SK-N-SH treated with all-trans-retinoic acid at 6 μM for 48 hours (cell line): Measurements from ENCODE around the gene SLC25A47.

Experiments used
- ATAC-seq: fragments of 200-7000 bp; cut with Tn5 transposase; 3 replicates; pipeline ENCODE4 v1.9.1; 2020; ENCODE audit warnings: mild to moderate bottlenecking, moderate library complexity
- ARNTL ChIP-seq: fragments of 450-650 bp; formaldehyde crosslinking; IDR thresholded peaks from 2 replicates; pipeline ENCODE4 v1.5.0; 2020; ENCODE audit warnings: low read depth, mild to moderate bottlenecking, moderate library complexity, borderline replicate concordance
- BACH2 ChIP-seq: fragments of 250-450 bp; sonication (Bioruptor Pico); IDR thresholded peaks from 2 replicates; pipeline ENCODE4 v1.9.0; 2021; ENCODE audit warnings: mild to moderate bottlenecking, borderline replicate concordance
- CSDC2 ChIP-seq: fragments of 250-450 bp; sonication (Bioruptor Pico); IDR thresholded peaks from 2 replicates; pipeline ENCODE4 v1.5.0; 2020; ENCODE audit warnings: mild to moderate bottlenecking, moderate library complexity
- GLIS3 ChIP-seq: fragments of 250-450 bp; sonication (Bioruptor Pico); IDR thresholded peaks from 2 replicates; pipeline ENCODE4 v1.5.0; 2020; ENCODE audit warnings: mild to moderate bottlenecking, moderate library complexity
- ISL1 ChIP-seq: fragments of 250-450 bp; sonication (Bioruptor Pico); IDR thresholded peaks from 2 replicates; pipeline ENCODE4 v2.1.2; 2022; ENCODE audit warnings: mild to moderate bottlenecking, moderate library complexity
- OSR1 ChIP-seq: fragments of 250-450 bp; sonication (Bioruptor Pico); IDR thresholded peaks from 2 replicates; pipeline ENCODE4 v1.8.0; 2022; ENCODE audit warnings: moderate library complexity, mild to moderate bottlenecking, inconsistent platforms
- PPARA ChIP-seq: fragments of 250-450 bp; sonication (Bioruptor Pico); IDR thresholded peaks from 2 replicates; pipeline ENCODE4 v1.5.0; 2020; ENCODE audit warnings: mild to moderate bottlenecking, borderline replicate concordance
- RARB ChIP-seq: fragments of 250-450 bp; sonication (Bioruptor Pico); IDR thresholded peaks from 2 replicates; pipeline ENCODE4 v1.8.0; 2021; ENCODE audit warnings: mild to moderate bottlenecking, moderate library complexity
- SNAI2 ChIP-seq: fragments of 250-450 bp; sonication (Bioruptor Pico); IDR thresholded peaks from 2 replicates; pipeline ENCODE4 v1.5.0; 2020; ENCODE audit warnings: mild to moderate bottlenecking, moderate library complexity
- TCF4 ChIP-seq: fragments of 250-450 bp; sonication (Bioruptor Pico); IDR thresholded peaks from 2 replicates; pipeline ENCODE4 v1.8.0; 2021; ENCODE audit warnings: mild to moderate bottlenecking, moderate library complexity, borderline replicate concordance
- TOX ChIP-seq: fragments of 250-450 bp; sonication (Bioruptor Pico); IDR thresholded peaks from 2 replicates; pipeline ENCODE4 v1.8.0; 2021; ENCODE audit warnings: mild to moderate bottlenecking, moderate library complexity, borderline replicate concordance
- ZC3H10 ChIP-seq: fragments of 250-450 bp; sonication (Bioruptor Pico); IDR thresholded peaks from 2 replicates; pipeline ENCODE4 v1.5.1; 2021; ENCODE audit warnings: mild to moderate bottlenecking, moderate library complexity
- ZFP3 ChIP-seq: fragments of 250-450 bp; sonication (Bioruptor Pico); IDR thresholded peaks from 2 replicates; pipeline ENCODE4 v1.5.0; 2020; ENCODE audit warnings: mild to moderate bottlenecking, moderate library complexity
- ZFP30 ChIP-seq: fragments of 450-650 bp; formaldehyde crosslinking; IDR thresholded peaks from 2 replicates; pipeline ENCODE4 v1.5.0; 2022; ENCODE audit warnings: mild to moderate bottlenecking, moderate library complexity
- ZNF70 ChIP-seq: fragments of 450-650 bp; formaldehyde crosslinking; IDR thresholded peaks from 2 replicates; pipeline ENCODE4 v1.5.0; 2020; ENCODE audit warnings: mild to moderate bottlenecking, moderate library complexity
- ZNF8 ChIP-seq: fragments of 450-650 bp; formaldehyde crosslinking; IDR thresholded peaks from 2 replicates; pipeline ENCODE4 v1.5.0; 2020; ENCODE audit warnings: mild to moderate bottlenecking, moderate library complexity
- TF ChIP-seq, protein P1 (sequence below): fragments of 250-450 bp; sonication (Bioruptor Pico); IDR thresholded peaks from 2 replicates; pipeline ENCODE4 v1.8.0; 2021; ENCODE audit warnings: low read depth, mild to moderate bottlenecking, moderate library complexity, borderline replicate concordance
- TF ChIP-seq, protein P2 (sequence below): fragments of 250-450 bp; sonication (Bioruptor Pico); IDR thresholded peaks from 2 replicates; pipeline ENCODE4 v1.5.1; 2020; ENCODE audit warnings: low read depth, mild to moderate bottlenecking, moderate library complexity
- TF ChIP-seq, protein P3 (sequence below): fragments of 250-450 bp; sonication (Bioruptor Pico); IDR thresholded peaks from 2 replicates; pipeline ENCODE4 v1.5.1; 2021; ENCODE audit warnings: mild to moderate bottlenecking, moderate library complexity

Gene SLC25A47

DNA sequence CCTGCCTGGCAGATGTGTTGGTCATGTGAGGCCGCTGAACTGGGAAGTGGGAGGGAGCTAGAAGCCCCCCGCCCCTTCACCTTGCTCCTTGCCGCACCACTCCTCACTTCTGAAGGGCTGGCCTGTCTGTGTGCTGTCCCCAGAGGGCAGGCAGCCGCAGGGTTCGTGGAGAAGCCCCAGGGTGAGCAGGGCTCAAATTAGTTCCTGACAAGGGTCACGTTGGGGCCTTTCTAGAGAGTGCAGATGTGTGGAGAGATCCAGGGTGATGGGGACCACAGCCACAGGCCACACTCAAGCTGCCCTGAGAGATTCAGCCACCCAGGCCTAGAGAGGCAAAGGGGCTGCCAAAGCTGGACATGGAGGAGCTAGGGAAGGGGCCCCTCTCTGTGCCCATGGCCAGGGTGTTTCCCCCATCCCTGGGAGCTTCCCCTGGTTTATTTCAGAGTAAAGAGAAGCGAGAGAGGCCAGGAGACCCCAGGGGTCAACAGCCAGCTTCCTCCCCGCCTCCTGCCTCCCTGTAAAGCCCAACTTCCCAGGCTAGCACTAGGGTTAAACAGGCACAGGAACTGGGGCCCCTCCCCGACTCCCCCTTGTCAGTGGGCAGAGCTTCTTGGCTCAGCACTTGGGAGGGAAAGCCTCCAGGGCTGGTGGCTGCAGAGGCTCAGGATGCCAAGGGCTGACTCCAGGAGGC lies 33.1 kb upstream of the SLC25A47 start:
- no peak for ATAC-seq
- TF ChIP-seq ISL1 (CRISPR knock-in tag), result no peak
- no peak for TF ChIP-seq SNAI2 (CRISPR knock-in tag)
- TF ChIP-seq ZFP3 (CRISPR knock-in tag), result no peak
- no peak for TF ChIP-seq PPARA (CRISPR knock-in tag)

DNA sequence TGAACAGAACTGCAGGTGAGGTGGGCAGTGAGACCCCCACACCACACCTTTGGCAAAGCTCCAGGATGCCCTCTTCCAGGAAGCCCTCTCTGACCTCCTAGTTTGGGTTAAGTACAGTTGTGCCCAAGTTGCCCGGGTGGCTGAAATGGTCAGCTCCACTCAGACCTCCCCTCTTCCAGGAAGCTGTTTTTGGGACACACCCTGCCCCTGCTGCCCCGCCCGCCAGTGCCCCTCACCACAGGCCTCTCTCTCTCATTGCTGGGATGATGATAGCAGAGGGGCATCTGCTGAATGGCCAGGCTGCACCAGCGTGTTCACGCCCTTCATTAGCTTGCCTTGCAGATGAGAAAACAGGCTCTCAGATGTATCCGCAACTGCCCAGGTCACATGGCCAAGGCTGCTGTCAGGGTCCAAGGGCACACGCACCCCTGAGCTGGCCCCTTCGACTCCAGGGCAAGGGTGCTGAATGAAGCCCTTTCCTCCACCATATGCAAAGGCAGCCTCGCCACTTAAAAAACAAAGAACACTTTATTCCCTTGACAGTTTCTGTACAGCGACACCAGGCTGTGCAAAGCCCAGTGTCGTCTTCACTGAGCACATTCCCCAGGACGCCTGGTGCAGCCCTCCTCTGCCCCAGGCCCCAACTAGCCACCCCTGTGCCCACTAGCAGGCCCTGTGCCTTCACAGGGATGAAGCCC lies 32.4 kb upstream of the SLC25A47 start:
- no peak for ATAC-seq

DNA sequence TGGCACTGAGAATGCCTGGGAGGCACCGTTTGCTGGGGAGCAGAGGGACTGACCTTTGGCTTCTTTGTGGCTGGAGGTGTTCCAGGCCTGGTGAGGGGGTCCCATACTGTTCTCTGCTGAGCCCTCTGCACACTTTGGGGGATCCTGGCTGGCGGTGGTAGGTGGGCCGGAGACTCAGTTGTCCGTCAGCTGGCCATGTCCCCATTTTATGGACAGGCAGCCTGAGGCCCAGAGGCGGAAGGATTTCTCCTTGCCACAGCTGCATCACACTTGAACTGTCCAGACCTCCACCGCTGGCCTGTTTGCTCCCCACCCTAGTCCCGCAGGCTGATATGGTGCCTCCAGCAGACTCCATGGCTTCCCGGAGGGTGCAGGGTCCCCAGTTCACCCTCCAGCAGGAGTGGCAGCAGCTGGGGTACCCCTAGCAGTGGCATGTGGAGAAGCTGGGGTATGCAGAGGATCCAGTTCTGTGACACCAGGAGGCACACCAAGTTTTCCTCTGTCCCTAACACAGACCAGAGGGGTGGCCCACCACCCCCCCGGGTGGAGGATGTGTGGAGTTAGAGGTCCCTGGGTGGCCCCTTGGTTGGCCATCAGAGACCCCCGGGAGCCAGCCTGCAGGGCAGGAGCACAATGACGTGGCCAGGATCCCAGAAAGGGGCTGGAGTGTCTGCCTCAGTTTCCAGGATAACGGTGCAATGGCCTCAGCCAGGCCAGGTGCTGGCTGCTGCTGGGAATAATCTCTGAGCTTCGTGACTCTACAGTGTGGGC lies 31.6 kb upstream of the SLC25A47 start:
- no peak for ATAC-seq
- TF ChIP-seq ZC3H10 (CRISPR knock-in tag) (no peak), BACH2 (CRISPR knock-in tag) (no peak), GLIS3 (CRISPR knock-in tag) (no peak), ZNF8 (CRISPR knock-in tag) (no peak), OSR1 (CRISPR knock-in tag) (no peak), RARB (no peak), ZNF70 (no peak), PPARA (CRISPR knock-in tag) (no peak), ARNTL (no peak), TCF4 (CRISPR knock-in tag) (no peak)
- TF ChIP-seq, protein P1, sequence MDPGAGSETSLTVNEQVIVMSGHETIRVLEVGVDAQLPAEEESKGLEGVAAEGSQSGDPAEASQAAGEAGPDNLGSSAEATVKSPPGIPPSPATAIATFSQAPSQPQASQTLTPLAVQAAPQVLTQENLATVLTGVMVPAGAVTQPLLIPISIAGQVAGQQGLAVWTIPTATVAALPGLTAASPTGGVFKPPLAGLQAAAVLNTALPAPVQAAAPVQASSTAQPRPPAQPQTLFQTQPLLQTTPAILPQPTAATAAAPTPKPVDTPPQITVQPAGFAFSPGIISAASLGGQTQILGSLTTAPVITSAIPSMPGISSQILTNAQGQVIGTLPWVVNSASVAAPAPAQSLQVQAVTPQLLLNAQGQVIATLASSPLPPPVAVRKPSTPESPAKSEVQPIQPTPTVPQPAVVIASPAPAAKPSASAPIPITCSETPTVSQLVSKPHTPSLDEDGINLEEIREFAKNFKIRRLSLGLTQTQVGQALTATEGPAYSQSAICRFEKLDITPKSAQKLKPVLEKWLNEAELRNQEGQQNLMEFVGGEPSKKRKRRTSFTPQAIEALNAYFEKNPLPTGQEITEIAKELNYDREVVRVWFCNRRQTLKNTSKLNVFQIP (CRISPR knock-in tag), result no peak
- TF ChIP-seq, protein P2, sequence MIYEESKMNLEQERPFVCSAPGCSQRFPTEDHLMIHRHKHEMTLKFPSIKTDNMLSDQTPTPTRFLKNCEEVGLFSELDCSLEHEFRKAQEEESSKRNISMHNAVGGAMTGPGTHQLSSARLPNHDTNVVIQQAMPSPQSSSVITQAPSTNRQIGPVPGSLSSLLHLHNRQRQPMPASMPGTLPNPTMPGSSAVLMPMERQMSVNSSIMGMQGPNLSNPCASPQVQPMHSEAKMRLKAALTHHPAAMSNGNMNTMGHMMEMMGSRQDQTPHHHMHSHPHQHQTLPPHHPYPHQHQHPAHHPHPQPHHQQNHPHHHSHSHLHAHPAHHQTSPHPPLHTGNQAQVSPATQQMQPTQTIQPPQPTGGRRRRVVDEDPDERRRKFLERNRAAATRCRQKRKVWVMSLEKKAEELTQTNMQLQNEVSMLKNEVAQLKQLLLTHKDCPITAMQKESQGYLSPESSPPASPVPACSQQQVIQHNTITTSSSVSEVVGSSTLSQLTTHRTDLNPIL (CRISPR knock-in tag), result no peak

More for the DNA sequence above, 32.4 kb upstream of the SLC25A47 start:
- TF ChIP-seq ZNF70 (no peak), PPARA (CRISPR knock-in tag) (no peak), ZFP30 (no peak), RARB (no peak), CSDC2 (CRISPR knock-in tag) (no peak), ISL1 (CRISPR knock-in tag) (no peak), ZFP3 (CRISPR knock-in tag) (no peak), GLIS3 (CRISPR knock-in tag) (no peak), OSR1 (CRISPR knock-in tag) (no peak)
- TF ChIP-seq, protein P3, sequence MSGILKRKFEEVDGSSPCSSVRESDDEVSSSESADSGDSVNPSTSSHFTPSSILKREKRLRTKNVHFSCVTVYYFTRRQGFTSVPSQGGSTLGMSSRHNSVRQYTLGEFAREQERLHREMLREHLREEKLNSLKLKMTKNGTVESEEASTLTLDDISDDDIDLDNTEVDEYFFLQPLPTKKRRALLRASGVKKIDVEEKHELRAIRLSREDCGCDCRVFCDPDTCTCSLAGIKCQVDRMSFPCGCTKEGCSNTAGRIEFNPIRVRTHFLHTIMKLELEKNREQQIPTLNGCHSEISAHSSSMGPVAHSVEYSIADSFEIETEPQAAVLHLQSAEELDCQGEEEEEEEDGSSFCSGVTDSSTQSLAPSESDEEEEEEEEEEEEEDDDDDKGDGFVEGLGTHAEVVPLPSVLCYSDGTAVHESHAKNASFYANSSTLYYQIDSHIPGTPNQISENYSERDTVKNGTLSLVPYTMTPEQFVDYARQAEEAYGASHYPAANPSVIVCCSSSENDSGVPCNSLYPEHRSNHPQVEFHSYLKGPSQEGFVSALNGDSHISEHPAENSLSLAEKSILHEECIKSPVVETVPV, result no peak
- TF ChIP-seq, all 23 proteins: peak for 0

DNA sequence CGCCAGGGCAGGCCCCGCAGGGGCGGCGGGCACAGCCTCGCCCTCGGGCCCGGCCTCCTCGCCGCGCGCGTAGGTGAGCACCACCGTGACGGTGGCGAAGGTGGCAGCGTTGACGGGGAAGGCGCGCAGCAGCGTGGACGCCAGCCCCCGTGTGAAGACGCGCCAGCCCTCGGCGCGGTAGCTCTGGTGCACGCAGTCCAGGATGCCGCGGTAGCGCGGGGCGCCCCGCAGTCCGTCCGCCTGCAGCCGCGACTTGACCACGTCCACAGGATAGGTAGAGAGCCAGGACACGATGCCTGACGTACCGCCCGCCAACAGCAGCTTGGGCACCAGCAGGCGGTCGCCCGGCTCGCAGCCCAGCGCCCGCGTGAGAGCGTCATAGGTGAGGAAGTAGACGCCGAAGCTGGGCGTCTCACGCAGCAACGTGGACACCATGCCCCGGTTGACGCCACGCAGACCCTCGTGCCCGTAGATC lies 30.8 kb upstream of the SLC25A47 start:
- ATAC-seq, result no peak
- TF ChIP-seq ZFP3 (CRISPR knock-in tag) (no peak), SNAI2 (CRISPR knock-in tag) (no peak), ZNF8 (CRISPR knock-in tag) (no peak), CSDC2 (CRISPR knock-in tag) (no peak), ISL1 (CRISPR knock-in tag) (no peak), TCF4 (CRISPR knock-in tag) (no peak), PPARA (CRISPR knock-in tag) (no peak), ZFP30 (no peak), ZC3H10 (CRISPR knock-in tag) (no peak), OSR1 (CRISPR knock-in tag) (no peak), TOX (CRISPR knock-in tag) (no peak)
- TF ChIP-seq, protein P3, result no peak
- TF ChIP-seq, protein P2 (CRISPR knock-in tag), result no peak
